ENCODE data around the gene SLC26A2. TPM values are rescaled to one million over a fixed set of nuclear protein-coding genes. Genes with fewer than 3 reads are reported as not detected.
A peak's percentile ranks its signal among the peaks of the same experiment; 100 is the strongest.

The SLC26A2 gene
- total and polyA plus RNA-seq, 8 donors: 1.1 to 7.4 (median 3.6) TPM

DNA sequence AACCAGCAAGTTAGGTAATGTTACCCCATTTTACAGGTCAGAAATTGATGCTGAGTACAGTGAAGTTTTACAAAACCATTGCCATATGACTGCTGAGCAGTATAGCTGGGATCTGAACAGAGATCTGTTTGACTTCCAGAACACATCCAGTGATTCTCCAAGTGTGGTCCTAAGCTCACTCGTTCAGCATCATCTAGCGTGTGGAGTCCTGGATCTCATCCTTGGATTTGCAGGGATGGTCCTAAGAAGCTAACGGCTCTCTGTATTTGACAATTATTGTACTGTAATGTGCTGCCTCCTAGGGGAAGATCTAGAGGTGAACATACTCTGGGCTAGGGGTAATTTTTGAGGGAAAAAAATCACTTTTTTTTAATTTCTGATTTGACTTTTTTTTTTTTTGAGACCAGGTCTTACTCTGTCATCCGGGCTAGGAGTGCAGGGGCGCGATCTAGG lies 1.4 kb downstream of the SLC26A2 start:
- FAIRE-seq (no peak), ATAC-seq (no peak), DNase-seq (no peak)
- Histone ChIP-seq H3K9me3 (no peaks in the 10 kb centered on the region), H3K4me3 (no peak overlapping the region), H3K27me3 (no peaks in the 10 kb centered on the region), H3K36me3 (no peaks in the 10 kb centered on the region), H3K4me1 (peaks cover 0 to 10% (median 6%) of the 10 kb centered on the region in 3 donors), H3K27ac (no peak overlapping the region)
- TF ChIP-seq, protein P1, sequence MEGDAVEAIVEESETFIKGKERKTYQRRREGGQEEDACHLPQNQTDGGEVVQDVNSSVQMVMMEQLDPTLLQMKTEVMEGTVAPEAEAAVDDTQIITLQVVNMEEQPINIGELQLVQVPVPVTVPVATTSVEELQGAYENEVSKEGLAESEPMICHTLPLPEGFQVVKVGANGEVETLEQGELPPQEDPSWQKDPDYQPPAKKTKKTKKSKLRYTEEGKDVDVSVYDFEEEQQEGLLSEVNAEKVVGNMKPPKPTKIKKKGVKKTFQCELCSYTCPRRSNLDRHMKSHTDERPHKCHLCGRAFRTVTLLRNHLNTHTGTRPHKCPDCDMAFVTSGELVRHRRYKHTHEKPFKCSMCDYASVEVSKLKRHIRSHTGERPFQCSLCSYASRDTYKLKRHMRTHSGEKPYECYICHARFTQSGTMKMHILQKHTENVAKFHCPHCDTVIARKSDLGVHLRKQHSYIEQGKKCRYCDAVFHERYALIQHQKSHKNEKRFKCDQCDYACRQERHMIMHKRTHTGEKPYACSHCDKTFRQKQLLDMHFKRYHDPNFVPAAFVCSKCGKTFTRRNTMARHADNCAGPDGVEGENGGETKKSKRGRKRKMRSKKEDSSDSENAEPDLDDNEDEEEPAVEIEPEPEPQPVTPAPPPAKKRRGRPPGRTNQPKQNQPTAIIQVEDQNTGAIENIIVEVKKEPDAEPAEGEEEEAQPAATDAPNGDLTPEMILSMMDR (IDR thresholded peaks at IDR 0.05): peak in 2 of 4 donors; percentile 9 to 20
- intact Hi-C loops (cut with DNase I): no loop called here
- WGBS, 2 donors: 76 to 77% methylated on average over 6 of the region's 6 CpGs

DNA sequence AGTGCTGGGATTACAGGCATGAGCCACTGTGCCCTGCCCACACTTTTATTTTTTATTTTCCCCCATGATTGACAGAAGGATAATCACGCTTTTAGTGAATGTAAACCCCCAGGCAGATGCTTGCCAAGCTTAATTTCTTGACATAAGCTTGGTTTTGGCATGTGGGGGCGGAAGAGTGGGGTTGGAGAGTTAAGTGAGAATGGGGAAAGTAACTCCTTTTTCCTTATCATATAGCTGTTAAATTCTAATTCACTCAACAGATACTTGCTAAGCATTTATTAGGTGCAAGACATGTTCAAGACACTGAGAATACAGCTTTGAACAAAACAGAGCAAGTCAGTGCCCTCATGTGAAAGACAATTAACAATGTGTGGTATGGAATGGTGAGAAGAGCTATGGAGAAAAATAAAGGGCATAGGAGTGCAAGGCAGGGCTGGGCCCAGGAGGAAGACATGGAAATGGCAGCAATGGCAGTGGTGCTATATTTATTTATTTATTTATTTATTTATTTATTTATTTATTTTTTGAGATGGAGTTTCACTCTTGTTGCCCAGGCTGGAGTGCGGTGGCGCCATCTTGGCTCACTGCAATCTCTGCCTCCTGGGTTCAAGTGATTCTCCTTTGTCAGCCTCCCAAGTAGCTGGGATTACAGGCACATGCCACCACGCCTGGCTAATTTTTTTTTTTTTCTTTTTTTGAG lies 2.2 kb downstream of the SLC26A2 start:
- DNase-seq: no peak
- H3K9me3 ChIP-seq: no peaks in the 10 kb centered on the region
- no peaks in the 10 kb centered on the region for H3K36me3 ChIP-seq
- no peak overlapping the region for H3K27ac ChIP-seq
- intact Hi-C loops (cut with DNase I): no loop called here
- ATAC-seq: no peak
- TF ChIP-seq, protein P1 (IDR thresholded peaks at IDR 0.05): no peak
- FAIRE-seq: no peak
- 94 to 96% methylated on average over 5 of the region's 5 CpGs for WGBS, 2 donors
- no peak overlapping the region for H3K4me3 ChIP-seq
- H3K4me1 ChIP-seq: peaks cover 0 to 10% (median 6%) of the 10 kb centered on the region in 3 donors
- H3K27me3 ChIP-seq: no peaks in the 10 kb centered on the region

DNA sequence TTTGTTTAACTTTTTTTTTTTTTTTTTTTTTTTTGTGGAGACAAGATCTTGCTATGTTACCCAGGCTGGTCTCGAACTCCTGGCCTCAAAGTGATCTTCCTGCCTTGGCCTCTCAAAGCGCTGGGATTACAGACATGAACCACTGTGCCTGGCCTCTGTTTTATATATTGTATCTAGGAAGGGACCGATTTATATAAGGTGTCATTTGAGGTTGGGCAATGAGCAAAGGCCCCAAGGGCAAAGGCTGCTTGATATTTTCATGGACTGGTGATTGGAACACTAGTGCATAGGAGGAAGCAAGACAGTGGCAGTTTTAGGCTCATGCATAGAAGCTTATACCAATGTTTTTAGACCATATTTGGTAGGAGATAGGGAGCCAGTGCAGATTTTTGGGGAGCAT lies 3.2 kb downstream of the SLC26A2 start:
- no peak for DNase-seq
- H3K4me3 ChIP-seq: no peak overlapping the region
- H3K27ac ChIP-seq: no peak overlapping the region
- H3K9me3 ChIP-seq: no peaks in the 10 kb centered on the region
- intact Hi-C loops (cut with DNase I): no loop called here
- no peaks in the 10 kb centered on the region for H3K27me3 ChIP-seq
- no peaks in the 10 kb centered on the region for H3K36me3 ChIP-seq
- WGBS, 2 donors: 94 to 100% methylated on average over 3 of the region's 3 CpGs
- TF ChIP-seq, protein P1 (IDR thresholded peaks at IDR 0.05): no peak
- H3K4me1 ChIP-seq: peaks cover 0 to 10% (median 6%) of the 10 kb centered on the region in 3 donors
- ATAC-seq: no peak
- FAIRE-seq: no peak

DNA sequence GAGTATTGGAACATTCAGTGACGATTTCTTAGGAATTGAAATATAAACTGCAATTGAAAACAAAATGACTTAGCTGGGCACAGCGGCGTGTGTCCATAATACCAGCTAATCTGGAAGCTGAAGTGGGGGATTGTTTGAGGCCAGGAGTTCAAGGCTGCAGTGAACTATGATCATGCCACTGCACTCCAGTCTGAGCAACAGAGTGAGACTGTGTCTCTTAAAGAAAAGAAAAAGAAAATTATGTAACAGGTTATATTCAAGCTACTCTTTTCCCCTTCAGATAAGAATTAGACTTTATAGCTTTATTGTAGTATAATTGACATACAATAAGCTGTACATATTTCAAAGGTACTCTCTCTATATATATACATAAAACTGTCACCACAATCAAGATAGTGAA lies 6.4 kb downstream of the SLC26A2 start:
- ATAC-seq: no peak
- H3K27me3 ChIP-seq: no peaks in the 10 kb centered on the region
- TF ChIP-seq, protein P1 (IDR thresholded peaks at IDR 0.05): no peak
- DNase-seq: no peak
- no peaks in the 10 kb centered on the region for H3K9me3 ChIP-seq
- no peaks in the 10 kb centered on the region for H3K36me3 ChIP-seq
- no peak overlapping the region for H3K4me3 ChIP-seq
- no peak overlapping the region for H3K27ac ChIP-seq
- intact Hi-C loops (cut with DNase I): no loop called here
- WGBS, 2 donors: 63 to 70% methylated on average over 3 of the region's 3 CpGs
- H3K4me1 ChIP-seq: no peaks in the 10 kb centered on the region
- no peak for FAIRE-seq

DNA sequence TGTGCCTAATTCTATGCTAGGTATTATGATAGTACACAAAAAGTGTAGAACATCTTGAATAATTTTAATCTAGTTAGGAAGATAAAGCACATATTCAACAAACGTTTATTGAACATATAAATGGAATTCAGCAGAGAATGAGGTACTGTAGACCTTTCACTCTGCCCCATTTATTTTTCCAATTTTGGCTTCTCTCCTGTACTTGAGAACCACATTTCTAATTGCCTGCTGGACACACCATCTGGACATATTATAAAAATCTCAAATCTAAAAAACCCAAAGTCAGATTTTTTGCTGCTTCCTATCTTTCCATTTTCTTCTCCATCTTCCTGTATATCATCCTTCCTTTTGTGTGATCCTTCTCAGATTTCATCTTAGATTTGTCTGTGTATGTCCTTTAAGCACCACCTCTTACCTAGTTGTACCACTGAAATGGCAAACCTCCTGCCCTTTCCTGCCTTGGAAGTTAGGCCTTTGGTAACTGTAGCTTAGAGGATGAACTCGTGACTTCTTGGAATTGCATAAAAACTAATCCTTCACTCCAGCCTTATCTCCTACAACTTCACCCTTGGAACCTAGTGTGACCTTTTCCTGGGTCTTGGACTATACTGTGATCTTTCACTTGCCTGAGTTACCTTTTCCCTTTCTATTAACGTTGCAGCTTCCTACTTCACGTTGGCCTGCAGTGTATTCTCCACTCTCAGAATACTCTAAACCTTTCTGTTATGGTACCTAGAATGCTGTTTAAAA lies 8.8 kb downstream of the SLC26A2 start:
- no peaks in the 10 kb centered on the region for H3K4me1 ChIP-seq
- no peak overlapping the region for H3K27ac ChIP-seq
- no peaks in the 10 kb centered on the region for H3K9me3 ChIP-seq
- WGBS, 2 donors: 74 to 83% methylated on average over 4 of the region's 4 CpGs
- intact Hi-C loops (cut with DNase I): no loop called here
- H3K36me3 ChIP-seq: no peaks in the 10 kb centered on the region
- FAIRE-seq (no peak), ATAC-seq (no peak), DNase-seq (no peak)
- no peak overlapping the region for H3K4me3 ChIP-seq
- no peaks in the 10 kb centered on the region for H3K27me3 ChIP-seq
- TF ChIP-seq, protein P1 (IDR thresholded peaks at IDR 0.05): no peak
